GM18502 (cell line): ENCODE measurements around the gene LTN1.
"Not testable (repeated sequence)": the region's sequence is repeated elsewhere in the genome, so short reads cannot be mapped to it uniquely, and the experiment has no call there.

Source experiments
- ATAC-seq: cut with Tn5 transposase; IDR thresholded peaks from one replicate; pipeline ENCODE4 v1.9.1; 2021; ENCODE audit warnings: mild to moderate bottlenecking; ENCODE audit not compliant: unreplicated experiment, poor library complexity

Gene LTN1

GRCh38 chr21:28992526-28993292 lies at the start of gene LTN1:
Gene LTN1 (minus strand): TSS chr21:28992877. CDS start chr21:28992805, 72 bp downstream.
- ATAC-seq = peak; percentile 98

GRCh38 chr21:29034678-29035077 lies 42.0 kb upstream of the LTN1 start:
- ATAC-seq = no peak

- no peak for ATAC-seq
Measured at GRCh38 chr21:29033871-29034270, 41.2 kb upstream of the LTN1 start.

- no peak for ATAC-seq
Measured at GRCh38 chr21:29033301-29033700, 40.6 kb upstream of the LTN1 start.

GRCh38 chr21:29030909-29031308 lies 38.2 kb upstream of the LTN1 start:
- ATAC-seq = no peak

- no peak for ATAC-seq
Measured at GRCh38 chr21:29029524-29029923, 36.8 kb upstream of the LTN1 start.

GRCh38 chr21:29025328-29025713 lies 32.6 kb upstream of the LTN1 start:
- no peak for ATAC-seq

GRCh38 chr21:29024474-29025327 lies 32.0 kb upstream of the LTN1 start, which contains the start of gene USP16:
Gene USP16 (plus strand): TSS chr21:29024668. CDS start chr21:29027914, 3,246 bp downstream.
- peak; percentile 99 for ATAC-seq

- ATAC-seq = no peak
Measured at GRCh38 chr21:29022166-29022565, 29.5 kb upstream of the LTN1 start.

GRCh38 chr21:29018540-29018939 lies 25.9 kb upstream of the LTN1 start:
- ATAC-seq = peak; percentile 27

GRCh38 chr21:29017639-29018237 lies 25.1 kb upstream of the LTN1 start:
- ATAC-seq = no peak

GRCh38 chr21:29011236-29011635 lies 18.6 kb upstream of the LTN1 start:
- ATAC-seq = not testable (repeated sequence)

GRCh38 chr21:29008367-29008766 lies 15.7 kb upstream of the LTN1 start:
- ATAC-seq = no peak

GRCh38 chr21:29007810-29008209 lies 15.1 kb upstream of the LTN1 start:
- ATAC-seq = no peak

GRCh38 chr21:29007135-29007534 lies 14.5 kb upstream of the LTN1 start:
- no peak for ATAC-seq

GRCh38 chr21:29005696-29006095 lies 13.0 kb upstream of the LTN1 start:
- no peak for ATAC-seq

- peak; percentile 99 for ATAC-seq
Measured at GRCh38 chr21:29002442-29003144, 9.9 kb upstream of the LTN1 start.

GRCh38 chr21:28993293-28993629 lies 584 bp upstream of the LTN1 start:
- no peak for ATAC-seq

GRCh38 chr21:28991861-28992525 lies 684 bp downstream of the LTN1 start:
- no peak for ATAC-seq

- not testable (repeated sequence) for ATAC-seq
Measured at GRCh38 chr21:28988146-28988545, 4.5 kb downstream of the LTN1 start.
